Transverse colon (tissue), 4 donors: ENCODE measurements around the gene PIMREG. TPM values are rescaled to one million over a fixed set of nuclear protein-coding genes. Genes with fewer than 3 reads are reported as not detected.

Source experiments
- DNase-seq: peaks from one replicate; pipeline ENCODE4 v3.0.0-alpha.2; 2019
- H3K27ac ChIP-seq, 4 donors: fragments of 200-600 bp; sonication (generic); 2 replicates each; pipeline ENCODE4 v1.5.1; 2016 to 2018; ENCODE audit warnings: inconsistent platforms in 4 of 4
- H3K27me3 ChIP-seq: fragments of 200-600 bp; sonication (generic); 2 replicates; pipeline ENCODE4 v1.5.1; 2017; ENCODE audit warnings: inconsistent platforms
- H3K36me3 ChIP-seq, 4 donors: fragments of 200-600 bp; sonication (generic); 2 replicates each; pipeline ENCODE4 v1.5.1; 2017 to 2019; ENCODE audit warnings: inconsistent platforms in 4 of 4
- H3K4me1 ChIP-seq, 4 donors: fragments of 200-600 bp; sonication (generic); 2 replicates each; pipeline ENCODE4 v1.5.1; 2017 to 2020; ENCODE audit warnings: inconsistent platforms in 4 of 4
- H3K4me3 ChIP-seq, 4 donors: fragments of 200-600 bp; sonication (generic); 1 replicate in 1 of 4; 2 replicates in 3 of 4; pipeline versions ENCODE4 v1.5.1 to v1.6.1; 2017 to 2019; ENCODE audit warnings: inconsistent platforms in 4 of 4
- H3K9me3 ChIP-seq, 2 donors: fragments of 200-600 bp; sonication (generic); 2 replicates each; pipeline ENCODE4 v1.5.1; 2017 to 2019; ENCODE audit warnings: inconsistent platforms in 2 of 2
- EP300 ChIP-seq: sonication (generic); formaldehyde crosslinking; IDR thresholded peaks from one replicate; pipeline ENCODE4 v1.6.1; 2017; ENCODE audit warnings: antibody characterized with exemption, low read depth
- POLR2A ChIP-seq: fragments of 450-650 bp; IDR thresholded peaks from one replicate; pipeline ENCODE4 v1.6.1; 2016; ENCODE audit warnings: antibody characterized with exemption, mild to moderate bottlenecking, moderate library complexity
- POLR2AphosphoS5 ChIP-seq, 3 donors: sonication (generic); formaldehyde crosslinking; IDR thresholded peaks; one replicate each; pipeline ENCODE4 v1.6.1; 2016; ENCODE audit warnings: antibody characterized with exemption in 3 of 3
- WGBS, 2 donors: methylation state at CpG; one replicate each; pipeline ENCODE4 v1.1.5; 2018; ENCODE audit warnings: low coverage in 1 of 2; 5-methylcytosine and 5-hydroxymethylcytosine counted together
- in situ Hi-C, 4 donors: fragments of 200-750 bp; cut with MboI; loops; one replicate each; pipeline versions ENCODE4 v1.15.0 to v1.15.1; 2017; ENCODE audit warnings: low sequenced_read_pairs in 3 of 4, low pct_ligation_motif_present in 1 of 4, low pct_unique_long_range_greater_than_20kb in 1 of 4
- intact Hi-C: fragments of 100-400 bp; cut with DNase I; formaldehyde crosslinking; loops from one replicate; pipeline ENCODE4 v1.15.1; 2023; ENCODE audit warnings: low total_unique reads
- total RNA-seq, 4 donors: library from RNA; depleted of rRNA; stranded (reverse); fragments of >200 nt; gene quantifications; one replicate each; pipeline ENCODE4 v1.1.0, GENCODE V29; 2016
- TF ChIP-seq, protein P1 (sequence below), 5 experiments: fragments of 200-600 bp in 3 of 5; fragments of 450-650 bp in 2 of 5; sonication (generic) in 3 of 5; IDR thresholded peaks; 1 replicate in 2 of 5; 2 replicates in 3 of 5; pipeline ENCODE4 v1.5.1; 2016 to 2017; ENCODE audit warnings: antibody characterized with exemption in 5 of 5, inconsistent platforms in 3 of 5, mild to moderate bottlenecking in 2 of 5, moderate library complexity in 1 of 5

The PIMREG gene
- total RNA-seq, 4 donors from 2014 or later = 0.41 to 8.4 (median 0.79) TPM; not detected in 1

DNA sequence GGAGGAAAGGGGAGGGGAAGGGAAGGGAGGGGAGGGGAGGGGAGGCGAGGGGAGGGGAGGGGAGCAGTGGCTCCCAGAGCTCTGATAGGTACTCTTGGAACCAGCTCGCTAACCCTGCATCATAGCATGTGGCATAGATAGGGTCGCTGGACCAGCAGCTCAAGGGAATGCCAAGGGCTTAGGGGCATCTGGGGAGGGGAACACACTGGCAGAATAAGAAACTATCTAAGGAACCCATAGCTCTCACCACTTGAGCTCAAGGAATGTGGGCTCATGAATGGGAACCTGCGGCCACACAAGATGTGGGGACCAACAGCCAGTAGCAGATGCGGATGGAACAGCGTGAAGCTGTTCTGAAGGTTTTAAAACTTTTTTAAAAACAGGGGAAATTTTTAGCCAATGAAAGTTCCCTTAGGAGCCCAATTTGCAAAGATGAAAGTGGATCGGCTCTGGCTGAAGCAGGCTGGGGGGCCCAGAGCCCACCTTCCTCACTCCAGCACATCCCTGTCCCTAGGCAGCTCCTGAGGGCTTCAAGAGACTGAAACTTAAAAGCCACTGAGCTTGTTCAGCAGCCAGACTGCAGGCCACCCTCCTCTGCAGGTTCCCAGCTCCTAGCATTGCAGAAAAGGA, 46.9 kb downstream of the PIMREG start:
- 85% methylated on average over 6 of the region's 7 CpGs; no CpG with 5 or more reads in 1 of the 2 donors for WGBS, 2 donors
- in situ Hi-C loops = no loop called here

DNA sequence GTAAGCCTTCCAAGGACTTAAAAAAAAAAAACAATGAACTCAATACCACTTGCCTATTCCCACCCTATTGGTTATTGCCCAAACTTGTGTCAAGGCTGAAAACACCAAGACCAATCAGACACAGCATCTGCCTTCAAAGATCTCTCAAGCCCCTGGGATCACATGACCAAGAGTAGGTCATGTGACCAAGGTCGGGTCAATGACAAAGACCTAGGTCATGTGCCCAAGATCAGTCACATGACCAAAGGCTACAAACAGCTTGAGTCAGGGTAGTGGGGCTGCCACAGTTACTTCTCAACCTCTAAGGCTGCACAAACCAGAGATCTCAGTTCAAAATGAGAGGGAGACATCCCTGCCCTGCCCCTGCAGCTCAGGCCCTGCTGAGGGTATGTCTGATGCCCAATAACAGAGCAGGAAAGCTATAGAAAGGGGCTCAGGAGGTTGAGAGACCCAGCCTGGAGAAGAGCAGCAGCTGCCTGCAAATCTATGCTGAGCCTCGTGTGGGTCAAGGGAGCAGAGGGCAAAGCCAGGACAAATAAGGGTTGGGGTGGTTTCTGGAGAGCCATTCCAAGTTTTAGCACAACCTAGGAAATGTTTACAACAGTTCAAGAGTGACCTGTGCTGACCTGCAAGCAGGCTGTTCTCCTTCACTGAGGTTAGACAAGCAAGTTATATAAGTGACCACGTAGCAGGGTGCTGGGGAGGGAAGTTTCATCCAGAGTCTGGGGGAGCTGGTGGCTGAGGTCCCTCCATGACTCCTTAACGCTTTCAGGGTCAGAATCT, 48.8 kb downstream of the PIMREG start:
- 78% methylated on average over 4 of the region's 4 CpGs; no CpG with 5 or more reads in 1 of the 2 donors for WGBS, 2 donors
- intact Hi-C loops (no loop called here), in situ Hi-C loops (no loop called here)
- peak overlapping the region in 2 of 4 donors; percentile 59 to 70 for H3K27ac ChIP-seq
- H3K4me3 ChIP-seq = no peak overlapping the region
- TF ChIP-seq POLR2A (no peak), EP300 (no peak)
- peaks cover 5 to 32% (median 12%) of the 10 kb centered on the region in 4 donors for H3K4me1 ChIP-seq
- no peaks in the 10 kb centered on the region for H3K9me3 ChIP-seq
- no peaks in the 10 kb centered on the region for H3K27me3 ChIP-seq
- no peak for DNase-seq
- H3K36me3 ChIP-seq = no peaks in the 10 kb centered on the region

More for the DNA sequence above, 46.9 kb downstream of the PIMREG start:
- Histone ChIP-seq H3K27me3 (no peaks in the 10 kb centered on the region), H3K27ac (no peak overlapping the region), H3K4me1 (peaks cover 5 to 32% (median 12%) of the 10 kb centered on the region in 4 donors), H3K4me3 (no peak overlapping the region), H3K36me3 (no peaks in the 10 kb centered on the region), H3K9me3 (no peaks in the 10 kb centered on the region)
- peak; percentile 1 for DNase-seq
- TF ChIP-seq EP300 (no peak), POLR2A (no peak)
- intact Hi-C loops = no loop called here

DNA sequence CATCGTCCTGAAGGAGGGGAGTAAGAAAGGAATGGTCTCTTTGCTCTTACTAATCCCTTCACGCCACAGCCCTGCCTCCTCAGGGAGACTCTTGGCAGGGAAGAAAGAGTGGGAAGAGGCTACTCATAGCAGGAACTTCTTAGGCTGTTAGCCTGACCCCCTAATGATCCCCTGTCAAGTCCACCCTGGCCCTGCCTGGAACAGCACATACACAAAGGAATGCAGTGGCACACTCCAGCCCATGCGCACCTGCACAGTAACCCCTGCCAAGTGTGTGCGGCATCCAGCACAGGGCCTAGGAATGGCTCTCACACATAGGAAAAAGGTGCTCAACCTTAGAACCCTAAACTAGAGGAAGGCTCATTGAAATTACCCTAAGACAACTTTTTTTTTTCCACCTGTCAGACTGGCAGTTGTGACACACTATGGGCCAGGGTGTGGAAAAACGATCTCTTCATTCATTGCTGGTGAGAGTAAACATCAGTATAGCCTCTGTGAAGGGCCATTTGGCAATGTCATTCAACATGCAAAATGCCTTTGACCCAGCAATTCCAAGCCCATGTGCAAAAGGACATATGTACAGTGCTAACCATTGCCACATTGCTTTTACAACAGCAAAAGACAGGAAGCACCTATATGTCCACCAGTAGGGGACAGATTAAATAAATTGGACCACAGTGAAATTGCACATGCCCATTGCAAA, 50.1 kb downstream of the PIMREG start:
- H3K4me3 ChIP-seq = no peak overlapping the region
- DNase-seq = peak; percentile 48
- no peaks in the 10 kb centered on the region for H3K36me3 ChIP-seq
- H3K27me3 ChIP-seq = no peaks in the 10 kb centered on the region
- 55 to 69% methylated on average over 2 to 5 of the region's 5 CpGs for WGBS, 2 donors
- intact Hi-C loops = no loop called here
- in situ Hi-C loops = no loop called here
- TF ChIP-seq POLR2A (no peak), EP300 (peak; percentile 38), POLR2AphosphoS5 (IDR thresholded peaks at IDR 0.05) (peak in 1 of 3 donors; percentile 64)
- TF ChIP-seq, protein P1, sequence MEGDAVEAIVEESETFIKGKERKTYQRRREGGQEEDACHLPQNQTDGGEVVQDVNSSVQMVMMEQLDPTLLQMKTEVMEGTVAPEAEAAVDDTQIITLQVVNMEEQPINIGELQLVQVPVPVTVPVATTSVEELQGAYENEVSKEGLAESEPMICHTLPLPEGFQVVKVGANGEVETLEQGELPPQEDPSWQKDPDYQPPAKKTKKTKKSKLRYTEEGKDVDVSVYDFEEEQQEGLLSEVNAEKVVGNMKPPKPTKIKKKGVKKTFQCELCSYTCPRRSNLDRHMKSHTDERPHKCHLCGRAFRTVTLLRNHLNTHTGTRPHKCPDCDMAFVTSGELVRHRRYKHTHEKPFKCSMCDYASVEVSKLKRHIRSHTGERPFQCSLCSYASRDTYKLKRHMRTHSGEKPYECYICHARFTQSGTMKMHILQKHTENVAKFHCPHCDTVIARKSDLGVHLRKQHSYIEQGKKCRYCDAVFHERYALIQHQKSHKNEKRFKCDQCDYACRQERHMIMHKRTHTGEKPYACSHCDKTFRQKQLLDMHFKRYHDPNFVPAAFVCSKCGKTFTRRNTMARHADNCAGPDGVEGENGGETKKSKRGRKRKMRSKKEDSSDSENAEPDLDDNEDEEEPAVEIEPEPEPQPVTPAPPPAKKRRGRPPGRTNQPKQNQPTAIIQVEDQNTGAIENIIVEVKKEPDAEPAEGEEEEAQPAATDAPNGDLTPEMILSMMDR (IDR thresholded peaks at IDR 0.05) = peak in 1 of 5 experiments; percentile 52
- H3K9me3 ChIP-seq = no peaks in the 10 kb centered on the region
- peaks cover 5 to 32% (median 12%) of the 10 kb centered on the region in 4 donors for H3K4me1 ChIP-seq
- peak overlapping the region in 3 of 4 donors; percentile 59 to 70 (median 67) for H3K27ac ChIP-seq

DNA sequence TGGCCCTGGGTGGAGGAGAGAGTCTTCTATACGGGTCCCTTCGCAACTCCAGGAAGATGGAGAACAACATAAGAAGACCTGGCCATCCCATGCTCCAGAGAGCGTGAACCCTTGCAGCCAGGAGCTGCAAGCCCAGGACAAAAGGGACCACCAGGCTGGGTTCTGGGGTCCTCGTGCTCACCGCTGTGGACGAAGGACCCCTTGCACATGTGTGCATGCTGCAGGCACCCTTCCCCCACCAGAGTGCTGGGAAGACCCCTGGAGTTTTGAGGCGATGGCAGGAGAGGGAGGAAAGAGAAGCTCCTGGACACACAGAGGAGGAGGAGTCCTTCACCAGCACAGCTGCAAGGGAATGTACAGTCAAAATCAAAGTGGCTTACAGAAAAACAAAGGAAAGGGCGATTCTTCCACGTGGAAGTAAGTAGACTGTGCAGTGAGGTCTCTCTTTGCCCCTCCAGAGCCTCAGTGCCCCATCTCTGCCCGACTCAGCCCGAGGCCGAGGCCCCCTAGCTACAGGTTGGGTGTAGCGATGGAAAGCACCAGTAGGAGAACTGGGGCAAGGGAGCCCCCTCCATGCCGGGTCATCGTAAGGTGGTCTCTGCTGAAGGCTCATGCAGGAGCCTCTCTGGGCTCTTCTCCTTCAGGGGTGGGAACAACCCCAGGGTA, 51.3 kb downstream of the PIMREG start:
- no peak for DNase-seq
- no peaks in the 10 kb centered on the region for H3K27me3 ChIP-seq
- intact Hi-C loops = no loop called here
- no peaks in the 10 kb centered on the region for H3K36me3 ChIP-seq
- WGBS, 2 donors = 45 to 78% methylated on average over 8 to 9 of the region's 15 CpGs
- H3K4me1 ChIP-seq = peaks cover 5 to 32% (median 12%) of the 10 kb centered on the region in 4 donors
- H3K27ac ChIP-seq = no peak overlapping the region
- in situ Hi-C loops = no loop called here
- H3K4me3 ChIP-seq = no peak overlapping the region
- TF ChIP-seq POLR2AphosphoS5 (IDR thresholded peaks at IDR 0.05) (no peak), EP300 (no peak)
- no peaks in the 10 kb centered on the region for H3K9me3 ChIP-seq

DNA sequence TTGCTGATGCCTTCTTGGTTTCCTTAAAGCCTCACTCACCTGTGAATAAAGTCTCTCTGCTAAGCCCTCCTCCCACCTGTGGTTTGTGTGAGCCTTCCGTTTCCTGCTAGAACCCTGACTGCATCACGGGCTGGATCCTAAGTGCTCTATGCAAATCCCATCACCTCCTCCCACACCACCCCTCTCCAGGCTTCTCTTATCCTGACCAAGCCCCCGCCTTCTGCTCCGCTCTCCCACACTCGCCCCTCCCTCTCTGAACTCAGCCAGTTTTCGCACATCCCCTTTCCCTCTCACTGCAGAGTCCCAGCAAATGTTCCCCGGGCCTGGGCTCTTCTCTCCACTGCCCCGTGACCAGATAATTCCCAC, 51.8 kb downstream of the PIMREG start:
- no peak for TF ChIP-seq POLR2A
- in situ Hi-C loops = no loop called here
- H3K36me3 ChIP-seq = no peaks in the 10 kb centered on the region
- peaks cover 5 to 32% (median 12%) of the 10 kb centered on the region in 4 donors for H3K4me1 ChIP-seq
- intact Hi-C loops = no loop called here
- DNase-seq = no peak
- H3K27ac ChIP-seq = no peak overlapping the region
- no peaks in the 10 kb centered on the region for H3K9me3 ChIP-seq
- H3K4me3 ChIP-seq = no peak overlapping the region
- 39 to 58% methylated on average over 7 to 8 of the region's 8 CpGs for WGBS, 2 donors
- H3K27me3 ChIP-seq = no peaks in the 10 kb centered on the region
